NCI-H1694 treated with DMSO at 0.1 percent for 48 hours (cell line): ENCODE measurements around the gene SMAD6.
"Not testable (repeated sequence)": the region's sequence is repeated elsewhere in the genome, so short reads cannot be mapped to it uniquely, and the experiment has no call there.

Experiments
- DNase-seq: peaks from one replicate; lab custom pipeline; 2025; lab: John Stamatoyannopoulos, UW

SMAD6 gene

GRCh38 chr15:66675446-66675845, 26.6 kb upstream of the SMAD6 start:
- DNase-seq = no peak

GRCh38 chr15:66677336-66677735, 24.7 kb upstream of the SMAD6 start:
- no peak for DNase-seq

GRCh38 chr15:66679061-66679656, 22.9 kb upstream of the SMAD6 start:
- no peak for DNase-seq

- DNase-seq = no peak
These were observed 22.4 kb upstream of the SMAD6 start for GRCh38 chr15:66679657-66680108.

- no peak for DNase-seq
These were observed 21.5 kb upstream of the SMAD6 start for GRCh38 chr15:66680502-66680901.

- no peak for DNase-seq
These were observed 20.6 kb upstream of the SMAD6 start for GRCh38 chr15:66681395-66681794.

- no peak for DNase-seq
These were observed 19.8 kb upstream of the SMAD6 start for GRCh38 chr15:66682246-66682645.

- DNase-seq = no peak
These were observed 19.2 kb upstream of the SMAD6 start for GRCh38 chr15:66682865-66683264.

- DNase-seq = no peak
These were observed 17.8 kb upstream of the SMAD6 start for GRCh38 chr15:66684136-66684681.

- no peak for DNase-seq
These were observed 16.3 kb upstream of the SMAD6 start for GRCh38 chr15:66685638-66686150.

- not testable (repeated sequence) for DNase-seq
These were observed 11.1 kb upstream of the SMAD6 start for GRCh38 chr15:66690912-66691311.

- DNase-seq = no peak
These were observed 10.3 kb upstream of the SMAD6 start for GRCh38 chr15:66691727-66692126.

GRCh38 chr15:66692391-66692790, 9.6 kb upstream of the SMAD6 start:
- DNase-seq = no peak

GRCh38 chr15:66692808-66693596, 9.0 kb upstream of the SMAD6 start:
- no peak for DNase-seq

GRCh38 chr15:66696770-66697169, 5.3 kb upstream of the SMAD6 start:
- DNase-seq = no peak

- DNase-seq = peak; percentile 5
These were observed 3.6 kb upstream of the SMAD6 start for GRCh38 chr15:66698318-66698961.

GRCh38 chr15:66698971-66699370, 3.1 kb upstream of the SMAD6 start:
- no peak for DNase-seq

GRCh38 chr15:66700412-66700801, 1.6 kb upstream of the SMAD6 start:
- no peak for DNase-seq

- DNase-seq = peak; percentile 85
These were observed 1.1 kb upstream of the SMAD6 start for GRCh38 chr15:66700802-66701421.

- no peak for DNase-seq
These were observed 508 bp upstream of the SMAD6 start for GRCh38 chr15:66701422-66702034.

GRCh38 chr15:66702787-66703539, 927 bp downstream of the SMAD6 start:
- DNase-seq = no peak
